ENCODE measurements around the gene ZKSCAN5.

Gene ZKSCAN5

DNA sequence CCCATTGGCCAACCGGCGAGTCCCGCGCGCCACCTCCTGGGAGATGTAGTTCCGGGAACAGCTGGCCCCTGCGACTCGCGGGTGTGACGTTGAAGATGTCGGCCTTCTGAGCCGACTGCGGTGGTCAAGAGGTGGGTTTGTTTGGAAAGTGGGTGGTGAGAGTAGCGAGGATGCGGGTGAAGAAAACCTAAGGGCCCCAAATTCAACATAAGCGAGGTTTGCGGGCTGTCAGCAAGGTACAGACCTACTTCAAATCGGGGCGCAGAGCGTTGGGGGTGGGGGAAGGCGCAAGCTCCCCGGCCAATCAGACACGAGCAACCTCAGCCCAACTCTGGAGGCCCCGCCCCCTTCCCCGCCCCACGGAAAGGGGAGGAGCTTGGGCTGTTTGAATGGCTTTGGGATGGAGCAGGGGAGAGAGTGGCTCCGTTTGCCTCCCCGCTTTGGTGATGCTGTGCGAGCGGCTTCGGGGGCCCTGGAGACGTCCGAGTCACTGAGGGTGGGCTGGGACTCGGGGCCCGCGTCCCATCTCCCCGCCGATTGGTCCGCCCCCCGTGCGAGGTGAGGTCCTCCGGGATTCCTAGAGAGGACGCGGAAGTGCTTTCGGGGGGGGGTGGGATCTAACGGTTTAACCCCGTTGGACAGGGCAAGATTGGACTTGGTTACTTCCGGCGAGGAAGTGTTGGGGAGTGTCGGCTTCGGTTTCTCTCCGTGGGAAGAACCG, at the start of gene ZKSCAN5:
TSS of gene ZKSCAN5 (plus strand) at position 60 of the 721 bp plus-strand sequence. CDS start 1,383 bp downstream, outside the sequence.
- peak; percentile 98 for DNase-seq

DNA sequence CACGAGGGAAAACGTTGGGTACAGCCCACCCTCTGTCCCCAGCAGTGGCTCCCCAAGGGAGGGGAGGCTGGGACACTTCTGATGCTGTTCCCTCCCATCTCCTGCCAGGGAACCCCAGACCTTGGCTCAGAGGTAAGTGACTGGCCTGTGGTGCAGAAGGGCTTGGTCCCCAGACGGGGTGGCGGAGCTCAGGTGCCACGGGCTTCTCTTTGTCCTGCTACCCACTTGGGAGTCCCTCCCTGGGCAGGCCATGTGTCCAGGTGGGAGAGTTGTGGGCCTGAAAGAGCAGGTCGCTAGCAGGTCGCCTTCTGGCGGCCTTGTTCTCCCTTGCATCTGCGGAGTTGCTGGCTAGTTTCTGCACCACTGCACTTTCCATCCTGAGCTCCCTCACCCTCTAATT, 48.6 kb upstream of the ZKSCAN5 start:
- no peak for DNase-seq

DNA sequence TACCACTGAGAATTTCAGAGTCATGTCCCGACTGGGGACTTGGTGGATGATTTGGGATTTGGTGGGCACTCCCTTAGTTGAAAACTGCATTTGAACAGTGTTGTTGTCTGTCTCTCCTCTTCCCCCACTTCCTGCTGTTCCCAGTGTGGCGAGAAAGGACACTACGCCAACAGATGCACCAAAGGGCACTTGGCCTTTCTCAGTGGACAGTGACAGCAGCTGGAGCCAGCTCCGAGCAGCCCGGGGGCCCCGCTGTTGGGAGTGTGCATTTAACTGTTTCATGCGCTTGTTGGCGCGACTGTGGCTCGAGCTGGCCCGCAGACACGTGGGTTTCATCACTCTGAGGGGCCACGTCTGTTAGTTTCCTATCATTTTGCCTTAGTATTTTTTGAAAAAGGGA, 48.2 kb upstream of the ZKSCAN5 start:
- DNase-seq, result no peak

DNA sequence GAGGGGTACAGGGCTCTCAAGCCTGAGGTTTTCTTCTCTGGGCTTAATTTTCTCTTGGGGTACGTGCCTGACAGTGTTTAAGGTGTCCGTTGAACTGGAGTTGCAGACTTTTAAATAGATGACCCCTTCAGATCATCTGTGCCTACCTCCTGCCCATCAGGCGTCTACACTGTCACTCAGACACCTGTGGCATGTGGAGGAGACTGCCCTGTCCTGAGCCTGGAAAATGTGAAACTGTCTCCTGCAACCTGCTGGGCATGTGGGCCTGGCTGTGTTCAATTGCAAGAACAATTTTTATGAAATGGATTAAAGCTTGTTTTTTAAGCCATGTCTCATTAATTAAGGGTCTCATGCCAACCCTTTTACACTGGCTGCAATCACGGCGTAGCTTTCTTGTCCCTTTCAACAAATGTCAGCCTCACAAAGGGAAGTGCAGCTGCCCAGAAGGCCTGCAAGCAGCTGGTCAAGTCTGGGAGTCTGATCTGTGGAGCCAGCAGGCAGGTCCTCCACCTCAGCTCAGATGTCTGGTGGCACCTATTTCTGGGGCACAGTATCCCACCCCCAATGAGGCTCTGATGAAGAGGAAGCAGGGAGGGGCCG, 47.3 kb upstream of the ZKSCAN5 start:
- DNase-seq, result no peak

DNA sequence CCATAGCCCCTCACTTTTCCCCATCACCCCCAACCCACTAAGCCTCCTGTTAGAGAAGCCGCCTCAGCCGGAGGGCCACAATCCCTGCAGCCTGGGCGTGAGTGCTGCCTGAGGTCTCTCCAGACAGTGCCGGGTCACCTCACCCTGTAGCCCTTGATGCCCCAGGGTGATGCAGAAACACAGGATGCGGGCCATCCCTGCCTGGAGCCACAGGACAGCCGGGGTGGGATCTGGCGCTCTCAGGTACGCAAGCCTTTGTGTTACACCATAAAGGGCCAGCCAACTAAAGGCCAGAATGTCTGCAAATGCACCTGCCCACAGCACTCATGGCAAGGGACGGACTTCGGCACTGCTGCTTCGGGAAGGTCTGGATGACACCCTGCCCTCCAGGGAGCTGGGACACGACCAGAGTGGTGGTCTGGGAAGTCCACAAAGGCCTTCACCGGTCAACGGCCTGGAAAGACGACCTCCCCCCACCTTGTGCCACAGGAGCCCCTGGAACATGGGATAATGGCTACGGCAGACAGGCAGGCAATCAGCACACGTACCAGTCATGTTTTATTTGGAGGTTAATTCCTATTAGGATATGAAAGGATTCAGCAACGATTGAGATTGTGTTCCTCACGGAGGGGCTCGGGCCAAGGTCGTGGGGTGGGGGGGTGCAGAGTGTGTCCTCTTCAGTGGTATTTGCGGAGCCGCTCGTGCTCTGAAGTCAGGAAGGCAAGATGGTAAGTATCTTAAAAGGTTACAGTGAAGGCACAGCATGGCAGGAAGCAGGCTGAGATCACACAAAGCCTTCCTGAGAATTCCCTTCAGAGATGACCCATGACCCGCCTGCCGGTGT, 46.6 kb upstream of the ZKSCAN5 start:
- DNase-seq, result no peak

DNA sequence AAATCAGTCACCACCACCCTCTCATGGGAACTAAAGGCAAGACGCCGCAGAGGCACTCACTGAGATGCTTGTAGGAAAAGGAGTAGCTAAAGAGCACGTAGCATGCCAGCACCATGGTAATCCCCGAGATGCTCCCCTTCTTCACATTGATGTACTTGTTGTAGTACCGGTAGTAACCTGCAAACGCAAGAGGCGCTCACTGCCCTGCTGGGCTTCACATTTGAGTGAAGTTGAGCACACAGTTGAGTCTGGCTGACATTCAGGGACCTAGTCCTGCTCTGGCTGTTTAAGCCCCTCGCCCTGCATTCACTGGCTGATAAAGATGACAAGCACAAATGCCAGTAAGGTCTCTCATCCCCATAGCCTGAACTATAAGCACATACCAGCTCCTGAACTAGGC, 45.4 kb upstream of the ZKSCAN5 start:
- peak; percentile 54 for DNase-seq

DNA sequence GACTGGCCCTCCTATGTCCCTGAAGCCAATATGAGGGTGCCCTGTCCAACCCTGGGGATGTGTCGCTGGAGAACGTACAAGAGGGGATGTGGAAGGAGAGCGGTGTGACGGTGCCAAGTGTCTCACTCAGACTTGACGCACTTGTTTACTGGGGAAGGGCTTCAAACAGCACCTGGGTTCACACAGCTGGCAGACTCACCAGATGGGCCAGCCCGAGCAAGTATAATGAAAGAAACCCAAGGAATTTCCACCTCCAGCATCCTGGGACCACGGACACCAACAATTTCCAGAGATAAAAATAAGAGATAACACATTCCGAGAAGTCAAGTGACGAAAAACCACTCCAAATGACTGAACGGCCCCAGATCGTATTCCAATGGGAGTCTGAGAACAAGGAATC, 43.8 kb upstream of the ZKSCAN5 start:
- no peak for DNase-seq

DNA sequence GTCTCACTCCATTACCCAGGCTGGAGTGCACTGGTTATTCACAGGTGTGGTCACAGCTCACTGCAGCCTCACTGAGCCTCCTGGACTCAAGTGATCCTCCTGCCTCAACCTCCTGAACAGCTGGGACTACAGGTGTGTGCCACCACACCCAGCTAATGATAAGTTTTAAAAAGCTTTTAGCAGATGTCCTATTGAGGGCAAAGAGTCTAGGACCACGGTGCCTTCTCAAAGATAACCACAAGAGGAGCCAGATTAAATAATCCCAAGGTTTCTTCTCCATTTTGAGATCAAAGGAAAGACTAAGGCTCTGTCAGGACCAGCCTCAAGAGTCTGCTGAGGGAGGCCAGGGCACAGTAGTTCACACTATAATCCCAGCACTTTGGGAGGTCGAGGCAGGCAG, 43.2 kb upstream of the ZKSCAN5 start:
- no peak for DNase-seq

DNA sequence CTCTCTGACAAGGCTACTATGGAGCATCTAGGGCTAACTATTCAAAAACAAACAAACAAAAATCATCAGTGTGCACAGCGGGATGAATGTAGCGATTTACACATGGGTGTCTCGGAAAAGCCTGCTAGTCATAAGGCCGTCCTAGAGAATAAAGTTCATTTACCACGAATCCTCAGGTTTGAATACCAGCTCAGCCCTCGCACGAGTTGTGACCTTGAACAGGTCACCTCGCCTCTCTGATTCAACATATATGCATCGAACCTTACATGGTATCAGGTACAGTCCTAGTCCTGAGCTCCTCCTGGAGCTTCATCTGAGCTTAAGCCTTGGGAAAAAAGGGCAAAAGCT, 39.1 kb upstream of the ZKSCAN5 start:
- DNase-seq, result no peak

DNA sequence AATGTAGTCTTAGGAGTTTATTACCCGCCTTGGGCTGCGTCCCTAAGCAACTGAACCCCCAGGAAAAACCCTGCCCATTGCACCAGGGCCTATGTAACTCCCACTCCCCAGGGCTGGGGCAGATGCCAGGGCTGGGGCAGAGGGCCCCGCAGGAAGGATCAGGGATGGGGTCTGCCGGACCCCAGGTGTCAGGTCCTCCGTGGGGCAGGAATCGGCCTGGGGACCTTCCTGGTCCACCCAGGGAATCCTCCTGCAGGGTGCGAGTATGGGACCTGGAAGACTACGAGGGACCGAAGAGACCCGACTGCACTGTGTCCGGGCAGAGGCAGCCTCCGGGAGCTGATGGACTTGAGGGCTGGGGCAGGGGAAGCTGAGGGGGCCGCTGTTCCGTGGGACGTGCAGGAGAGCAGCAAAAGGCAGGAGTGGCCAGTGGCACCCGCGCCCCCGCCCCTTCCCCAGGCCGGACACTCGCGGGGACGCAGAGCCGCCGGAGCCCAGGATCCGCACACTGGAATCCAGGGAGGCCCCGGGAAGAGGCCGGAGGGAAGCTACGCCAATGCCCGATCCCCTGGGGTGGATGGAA, 36.0 kb upstream of the ZKSCAN5 start:
- no peak for DNase-seq

DNA sequence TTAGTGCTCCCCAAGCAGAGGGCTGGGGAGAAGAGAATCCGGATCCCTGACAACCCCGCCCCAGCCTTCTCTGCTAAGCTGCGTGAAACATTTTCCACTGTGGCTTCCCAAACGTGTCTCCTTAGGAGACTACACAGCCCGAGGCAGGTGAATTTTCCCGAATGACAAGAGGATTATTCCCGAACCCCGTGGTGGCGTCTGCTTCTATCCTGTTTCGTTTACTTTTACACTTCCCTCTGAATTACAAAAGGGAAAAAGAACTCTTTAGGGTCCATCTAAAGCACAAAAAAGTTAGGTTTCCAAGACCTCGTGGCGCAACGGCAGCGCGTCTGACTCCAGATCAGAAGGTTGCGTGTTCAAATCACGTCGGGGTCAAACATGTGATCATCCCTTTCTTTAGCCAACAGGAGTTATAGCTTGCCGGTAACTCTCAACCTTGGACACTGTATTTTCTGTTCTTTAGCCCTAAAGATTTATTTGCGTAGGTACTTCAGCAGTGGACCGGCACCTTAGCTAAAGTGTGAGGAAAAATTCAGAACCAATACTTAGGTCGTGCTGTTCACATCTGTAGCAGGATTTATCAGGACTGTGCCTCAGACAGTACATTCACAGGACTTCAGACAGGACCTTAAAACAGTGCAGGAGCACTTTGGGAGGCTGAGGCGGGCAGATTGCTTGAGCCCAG, 34.9 kb upstream of the ZKSCAN5 start:
- DNase-seq, result no peak

DNA sequence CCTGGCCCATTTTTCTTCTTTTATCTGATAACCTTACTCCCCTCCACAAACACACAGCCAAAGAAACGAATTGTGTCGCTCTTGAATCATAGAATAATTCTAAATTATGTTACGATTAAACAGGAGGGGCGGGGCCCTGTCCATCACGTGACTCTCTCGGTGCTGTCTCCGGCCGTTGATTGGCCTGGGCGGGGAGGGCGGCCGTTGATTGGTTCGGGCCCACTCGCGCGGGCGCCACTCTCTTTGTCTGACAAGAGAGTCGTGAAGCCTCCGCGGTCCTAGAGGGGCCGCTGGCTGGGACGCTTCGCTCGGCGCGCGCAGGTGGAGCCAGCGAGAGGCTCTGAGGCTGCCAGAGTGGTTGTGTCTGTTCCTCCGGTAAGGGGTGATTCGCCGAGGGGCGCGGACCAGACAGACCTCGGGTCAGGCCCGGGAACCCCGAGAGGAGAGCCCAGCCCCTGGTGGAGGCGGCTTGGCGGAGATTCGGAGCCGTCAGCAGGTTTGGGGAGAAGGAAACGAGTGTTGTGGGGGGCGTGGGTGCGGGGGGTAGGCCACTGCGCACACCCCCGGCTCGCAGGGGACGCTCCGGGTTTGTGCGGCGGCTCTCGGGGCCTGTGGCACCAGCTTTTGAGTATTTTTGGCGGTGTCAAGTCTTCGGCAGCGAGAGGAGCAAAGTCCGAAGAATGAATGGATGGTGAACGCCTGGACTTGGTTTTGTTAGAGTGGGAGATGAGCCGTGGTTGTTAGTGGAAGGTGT, 31.7 kb upstream of the ZKSCAN5 start, which contains the start of gene ZNF789:
TSS of gene ZNF789 (plus strand) at position 330 of the 754 bp plus-strand sequence. CDS start 3,567 bp downstream, outside the sequence.
- peak; percentile 99 for DNase-seq

DNA sequence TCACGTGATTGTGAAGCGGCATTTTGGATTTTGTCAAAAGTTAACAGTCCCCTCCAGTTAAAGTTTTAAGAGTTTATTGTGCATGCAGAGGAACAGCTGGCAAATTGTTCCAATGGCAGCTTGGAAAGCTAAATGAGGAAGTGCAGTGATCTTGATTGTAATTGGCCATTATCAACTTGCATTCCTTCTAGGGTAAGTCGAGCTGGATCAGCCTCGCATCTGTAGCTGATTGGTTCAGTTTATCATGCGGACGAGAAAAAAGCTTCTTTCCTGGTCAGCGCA, 31.2 kb upstream of the ZKSCAN5 start:
- DNase-seq, result peak; percentile 64

DNA sequence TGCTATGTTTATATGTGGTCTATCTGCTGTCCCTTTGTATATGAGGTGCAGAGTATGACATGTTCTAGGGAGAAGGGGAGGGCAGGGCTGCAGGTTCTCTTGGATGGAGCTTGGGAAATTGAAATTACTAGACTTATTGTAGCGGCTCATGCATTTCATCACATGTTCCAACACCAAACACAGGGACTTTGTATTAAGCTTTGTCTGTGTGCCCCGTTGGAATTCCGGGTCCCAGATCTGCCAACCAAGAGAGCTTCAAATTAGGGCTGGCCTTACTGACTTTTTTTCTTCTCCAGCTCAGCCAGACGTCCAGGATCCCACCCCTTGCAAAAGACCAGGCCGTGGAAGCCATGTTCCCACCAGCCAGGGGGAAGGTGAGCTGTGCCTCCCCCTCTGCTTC, 28.4 kb upstream of the ZKSCAN5 start:
- DNase-seq, result no peak

DNA sequence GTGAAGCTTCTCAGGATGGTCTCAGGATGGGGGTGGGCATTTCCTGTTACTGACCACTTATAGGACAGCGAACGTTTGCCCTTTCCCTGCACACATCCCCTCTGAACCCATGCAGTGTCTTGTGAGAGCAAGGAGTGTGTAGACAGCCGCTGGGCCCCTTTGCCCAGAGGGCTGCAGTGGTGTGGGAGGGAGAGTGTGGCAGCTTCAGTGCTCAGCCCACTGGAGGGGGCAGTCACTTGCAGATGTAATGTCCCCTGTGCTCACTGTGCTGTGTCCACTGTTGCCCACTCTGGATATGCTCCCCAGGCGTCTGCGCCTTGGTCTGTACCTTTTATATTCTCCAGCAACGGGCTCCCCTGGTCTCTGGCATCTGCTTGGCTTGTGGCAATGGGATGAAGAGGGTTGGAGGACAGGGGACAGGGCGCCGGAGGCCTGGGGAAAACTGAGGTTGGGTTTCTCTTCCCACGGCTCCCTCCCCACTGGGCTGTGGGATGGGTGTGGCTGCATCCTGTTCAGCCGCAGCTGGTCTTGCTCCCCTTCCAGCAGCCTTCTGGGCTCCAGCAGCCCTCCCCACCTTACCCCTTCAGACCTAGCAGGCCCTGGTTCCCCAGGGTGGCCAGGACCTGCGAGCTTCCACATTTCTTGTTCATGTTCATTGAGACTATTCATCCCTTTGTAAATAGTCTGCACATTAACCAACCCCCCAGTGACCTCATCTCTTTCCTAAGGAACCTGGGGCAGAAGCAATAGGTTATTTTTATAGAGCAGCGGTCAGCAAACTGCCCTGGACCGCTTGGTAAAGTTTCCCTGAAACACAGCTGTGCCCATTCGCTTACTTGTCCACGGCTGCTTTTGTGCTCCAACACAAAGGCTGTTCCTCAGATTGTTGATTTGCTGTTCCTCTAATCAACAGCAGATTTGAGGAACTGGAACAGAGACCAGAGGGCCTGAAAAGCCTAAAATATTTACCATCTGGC, 25.7 kb upstream of the ZKSCAN5 start:
- no peak for DNase-seq

DNA sequence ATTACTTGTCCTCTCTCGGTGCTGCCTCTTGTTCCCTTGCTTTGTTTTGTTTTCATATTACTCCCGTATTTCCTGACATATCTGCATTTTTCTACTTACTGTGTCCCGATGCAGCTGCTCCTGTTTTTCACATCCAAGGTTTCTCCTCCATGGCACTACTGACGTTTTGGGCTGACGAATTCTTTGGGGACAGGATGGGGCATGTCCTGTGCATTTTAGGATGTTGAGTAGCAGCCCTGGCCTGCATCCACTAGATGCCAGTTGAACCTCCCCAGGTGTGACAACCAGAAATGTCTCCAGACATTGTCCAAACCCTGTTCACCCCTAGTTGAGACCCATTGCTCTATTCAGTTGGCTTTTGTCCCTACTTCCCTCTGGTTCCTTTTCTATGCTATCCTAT, 19.4 kb upstream of the ZKSCAN5 start:
- DNase-seq, result no peak

DNA sequence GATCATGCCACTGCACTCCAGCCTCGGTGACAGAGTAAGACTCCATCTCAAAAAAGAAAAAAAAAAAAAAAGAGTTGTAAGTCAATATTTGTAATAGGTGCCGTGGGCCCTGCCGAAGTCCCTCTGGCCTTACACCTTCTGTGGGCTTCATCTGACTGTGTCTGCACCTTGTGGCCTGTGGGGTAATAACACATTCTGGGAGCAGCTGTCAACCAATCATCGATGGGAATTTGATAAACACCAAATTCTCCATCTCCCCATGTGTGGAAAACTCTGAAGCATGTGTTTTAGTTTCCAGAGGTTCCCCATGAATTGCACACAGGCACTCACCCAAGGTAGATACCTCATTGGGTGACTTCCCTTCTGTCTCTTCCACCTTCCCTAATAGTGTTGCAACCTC, 15.2 kb upstream of the ZKSCAN5 start:
- peak; percentile 9 for DNase-seq

DNA sequence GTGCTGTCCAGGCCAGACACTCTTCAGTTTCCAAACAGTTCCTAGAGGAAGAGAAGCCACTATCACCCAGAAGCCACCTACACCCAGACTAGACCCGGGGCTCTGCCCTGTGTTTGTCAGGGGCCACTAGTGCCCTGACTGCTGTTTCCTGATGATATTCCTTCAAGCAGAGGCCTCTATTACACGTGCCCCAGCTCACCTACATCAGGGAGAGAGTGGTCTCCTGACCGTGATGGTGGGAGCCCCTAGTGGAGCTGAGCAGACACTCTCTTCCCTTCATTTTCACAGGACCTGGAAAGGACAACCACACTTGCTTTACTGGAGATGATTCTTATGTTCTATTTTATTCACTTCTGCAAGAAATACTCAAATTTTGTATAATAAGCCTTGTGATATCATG, 13.6 kb upstream of the ZKSCAN5 start:
- DNase-seq, result no peak

DNA sequence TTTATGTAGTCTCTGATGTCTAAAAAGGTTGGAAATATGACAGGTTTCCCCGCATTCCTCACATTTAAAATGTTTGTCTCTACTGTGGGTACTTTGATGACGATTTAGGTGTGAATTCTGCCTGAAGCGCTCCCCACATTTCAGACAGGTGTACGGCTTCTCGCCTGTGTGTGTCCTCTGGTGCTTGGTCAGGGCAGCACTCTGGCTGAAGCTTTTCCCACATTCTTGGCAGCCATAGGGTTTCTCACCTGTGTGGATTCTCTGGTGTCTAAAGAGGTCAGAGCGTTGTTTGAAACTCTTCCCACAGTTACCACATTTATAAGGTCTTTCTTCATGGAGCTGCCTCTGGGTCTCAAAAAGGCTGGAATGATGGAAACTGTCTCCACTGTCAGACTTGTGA, 10.6 kb upstream of the ZKSCAN5 start:
- no peak for DNase-seq

DNA sequence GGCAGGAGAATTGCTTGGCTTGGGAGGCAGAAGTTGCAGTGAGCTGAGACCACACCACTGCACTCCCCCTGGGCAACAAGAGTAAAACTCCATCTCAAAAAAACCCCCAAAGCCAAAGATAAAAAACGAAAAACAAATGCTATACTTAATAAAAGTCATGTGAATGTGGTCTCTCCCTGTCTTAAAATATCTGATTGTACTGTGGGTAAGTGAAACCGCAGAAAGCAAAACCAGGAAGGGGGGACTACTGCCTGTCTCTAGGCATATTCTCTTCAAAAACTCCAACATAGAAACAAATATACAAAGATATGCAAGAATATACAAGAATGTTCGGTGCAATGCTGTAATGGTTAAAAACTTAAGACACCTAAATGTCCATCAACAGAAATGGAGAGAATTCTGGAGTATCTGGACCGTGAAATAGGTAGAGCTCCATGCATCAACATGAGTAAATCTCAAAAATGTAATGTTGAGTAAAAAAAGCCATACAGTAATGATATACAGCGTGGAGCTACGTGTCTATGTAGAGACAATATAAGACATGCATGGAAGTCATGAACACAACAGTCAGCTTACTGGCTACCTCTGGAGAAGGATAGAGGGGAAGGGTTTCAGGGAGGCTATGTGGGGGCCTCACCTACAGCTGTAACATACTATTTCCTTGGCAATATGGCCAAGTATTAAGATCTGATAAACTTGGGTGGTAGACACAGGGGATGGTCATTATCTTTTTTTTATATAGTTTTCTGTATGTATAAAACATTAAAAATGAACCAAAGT, 6.5 kb upstream of the ZKSCAN5 start:
- DNase-seq, result no peak
